OCI-LY1 (cell line): ENCODE measurements around the gene GDPD4.

Experiments used
- H2AFZ ChIP-seq: fragments of 200-600 bp; sonication (generic), shearing (Covaris generic); 2 replicates; pipeline ENCODE4 v1.6.0; 2014; ENCODE audit warnings: antibody characterized with exemption, mild to moderate bottlenecking, low read length
- H3F3A ChIP-seq: fragments of 200-600 bp; sonication (generic), shearing (Covaris generic); 2 replicates; pipeline ENCODE4 v1.6.0; 2014; ENCODE audit warnings: mild to moderate bottlenecking, antibody characterized with exemption, low read length, moderate library complexity; ENCODE audit not compliant: insufficient read depth
- H3K27ac ChIP-seq: fragments of 200-600 bp; sonication (generic); 2 replicates; pipeline ENCODE4 v1.5.1; 2014; ENCODE audit warnings: low read length, mixed run types, mild to moderate bottlenecking, low read depth; ENCODE audit not compliant: poor library complexity, severe bottlenecking
- H3K27me3 ChIP-seq: fragments of 200-600 bp; sonication (generic); 2 replicates; pipeline ENCODE4 v1.6.0; 2014; ENCODE audit warnings: antibody characterized with exemption, mild to moderate bottlenecking, low read length, moderate library complexity; ENCODE audit not compliant: insufficient read depth
- H3K36me3 ChIP-seq: fragments of 200-600 bp; sonication (generic); 2 replicates; pipeline ENCODE4 v1.6.1; 2014; ENCODE audit warnings: mild to moderate bottlenecking, antibody characterized with exemption, low read length, moderate library complexity, mixed read lengths; ENCODE audit not compliant: insufficient read depth
- H3K4me1 ChIP-seq: fragments of 200-600 bp; sonication (generic); 2 replicates; pipeline ENCODE4 v1.5.1; 2014; ENCODE audit warnings: mild to moderate bottlenecking, low read length, moderate library complexity; ENCODE audit not compliant: insufficient read depth, severe bottlenecking
- H3K4me2 ChIP-seq: fragments of 200-600 bp; sonication (generic), shearing (Covaris generic); 2 replicates; pipeline ENCODE4 v1.6.1; 2014; ENCODE audit warnings: low read length
- H3K4me3 ChIP-seq: fragments of 200-600 bp; sonication (generic); 2 replicates; pipeline ENCODE4 v1.5.1; 2014; ENCODE audit warnings: low read length, low read depth, mild to moderate bottlenecking, mixed read lengths; ENCODE audit not compliant: poor library complexity, severe bottlenecking
- H3K79me2 ChIP-seq: fragments of 200-600 bp; shearing (Covaris generic); 2 replicates; pipeline ENCODE4 v1.6.1; 2016; ENCODE audit warnings: mixed run types, low read length, mixed read lengths; ENCODE audit not compliant: insufficient read depth
- H3K9ac ChIP-seq: fragments of 200-600 bp; sonication (generic), shearing (Covaris generic); 2 replicates; pipeline ENCODE4 v1.6.1; 2014; ENCODE audit warnings: mild to moderate bottlenecking, low read length, mixed read lengths
- H3K9me2 ChIP-seq: fragments of 200-600 bp; sonication (generic), shearing (Covaris generic); 2 replicates; pipeline ENCODE4 v1.6.1; 2014; ENCODE audit warnings: low read depth, mild to moderate bottlenecking, low read length, mixed read lengths
- H3K9me3 ChIP-seq: fragments of 200-600 bp; shearing (Covaris generic); 2 replicates; pipeline ENCODE4 v1.6.1; 2014; ENCODE audit warnings: low read length, mixed read lengths
- H4K20me1 ChIP-seq: fragments of 200-600 bp; sonication (generic), shearing (Covaris generic); 2 replicates; pipeline ENCODE4 v1.6.0; 2016; ENCODE audit warnings: mild to moderate bottlenecking, low read length; ENCODE audit not compliant: insufficient read depth
- EZH2 ChIP-seq: fragments of 200-600 bp; sonication (generic), shearing (Covaris generic); IDR thresholded peaks from 2 replicates; pipeline ENCODE4 v1.8.0; 2017; ENCODE audit warnings: borderline replicate concordance, mixed run types, mild to moderate bottlenecking, antibody characterized with exemption, low read length, moderate library complexity, mixed read lengths
- TF ChIP-seq, protein P1 (sequence below): fragments of 200-600 bp; sonication (generic), shearing (Covaris generic); IDR thresholded peaks from 2 replicates; pipeline ENCODE4 v1.5.1; 2017; ENCODE audit warnings: mild to moderate bottlenecking, antibody characterized with exemption, low read length, moderate library complexity, mixed read lengths

Gene GDPD4

DNA sequence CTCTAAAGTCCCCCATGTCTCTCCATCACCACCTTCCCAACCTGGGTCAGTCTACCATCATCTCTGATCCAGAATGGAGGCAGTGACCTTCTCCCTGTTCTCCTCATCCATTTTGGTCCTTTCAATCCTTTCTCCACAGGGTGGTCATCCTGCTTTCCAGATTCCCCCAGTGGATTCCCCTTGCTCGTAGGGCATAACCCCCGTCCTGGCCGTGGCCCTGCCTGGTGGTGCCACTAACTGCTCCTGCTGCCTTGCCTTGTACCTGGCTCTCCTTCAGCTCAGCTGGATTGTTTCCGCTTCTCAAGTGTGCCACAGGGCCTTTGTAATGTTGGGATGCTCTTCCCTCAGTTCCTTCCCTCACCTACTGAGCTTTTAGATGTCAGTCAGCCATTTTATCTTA is 91.8 kb downstream of the GDPD4 start:
- TF ChIP-seq EZH2 = no peak
- TF ChIP-seq, protein P1, sequence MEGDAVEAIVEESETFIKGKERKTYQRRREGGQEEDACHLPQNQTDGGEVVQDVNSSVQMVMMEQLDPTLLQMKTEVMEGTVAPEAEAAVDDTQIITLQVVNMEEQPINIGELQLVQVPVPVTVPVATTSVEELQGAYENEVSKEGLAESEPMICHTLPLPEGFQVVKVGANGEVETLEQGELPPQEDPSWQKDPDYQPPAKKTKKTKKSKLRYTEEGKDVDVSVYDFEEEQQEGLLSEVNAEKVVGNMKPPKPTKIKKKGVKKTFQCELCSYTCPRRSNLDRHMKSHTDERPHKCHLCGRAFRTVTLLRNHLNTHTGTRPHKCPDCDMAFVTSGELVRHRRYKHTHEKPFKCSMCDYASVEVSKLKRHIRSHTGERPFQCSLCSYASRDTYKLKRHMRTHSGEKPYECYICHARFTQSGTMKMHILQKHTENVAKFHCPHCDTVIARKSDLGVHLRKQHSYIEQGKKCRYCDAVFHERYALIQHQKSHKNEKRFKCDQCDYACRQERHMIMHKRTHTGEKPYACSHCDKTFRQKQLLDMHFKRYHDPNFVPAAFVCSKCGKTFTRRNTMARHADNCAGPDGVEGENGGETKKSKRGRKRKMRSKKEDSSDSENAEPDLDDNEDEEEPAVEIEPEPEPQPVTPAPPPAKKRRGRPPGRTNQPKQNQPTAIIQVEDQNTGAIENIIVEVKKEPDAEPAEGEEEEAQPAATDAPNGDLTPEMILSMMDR = no peak
- H4K20me1 ChIP-seq = no peaks in the 10 kb centered on the region
- H3K79me2 ChIP-seq = no peaks in the 10 kb centered on the region
- no peaks in the 10 kb centered on the region for H3K9me2 ChIP-seq
- H3K4me2 ChIP-seq = no peak overlapping the region
- no peak overlapping the region for H2AFZ ChIP-seq
- H3K9ac ChIP-seq = no peak overlapping the region
- no peak overlapping the region for H3K27ac ChIP-seq
- no peaks in the 10 kb centered on the region for H3K4me1 ChIP-seq
- no peaks in the 10 kb centered on the region for H3F3A ChIP-seq
- no peak overlapping the region for H3K4me3 ChIP-seq
- H3K27me3 ChIP-seq = no peaks in the 10 kb centered on the region
- H3K9me3 ChIP-seq = no peaks in the 10 kb centered on the region
- no peaks in the 10 kb centered on the region for H3K36me3 ChIP-seq

GRCh38 chr11:77208535-77208934 is 93.0 kb downstream of the GDPD4 start:
- TF ChIP-seq, protein P1 = no peak
- no peak for TF ChIP-seq EZH2
- Histone ChIP-seq H3K4me3 (no peak overlapping the region), H3F3A (no peaks in the 10 kb centered on the region), H3K9ac (no peak overlapping the region), H3K27ac (no peak overlapping the region), H3K79me2 (no peaks in the 10 kb centered on the region), H4K20me1 (no peaks in the 10 kb centered on the region), H3K4me1 (no peaks in the 10 kb centered on the region), H2AFZ (no peak overlapping the region), H3K4me2 (no peak overlapping the region), H3K36me3 (no peaks in the 10 kb centered on the region), H3K9me3 (no peaks in the 10 kb centered on the region), H3K27me3 (no peaks in the 10 kb centered on the region), H3K9me2 (no peaks in the 10 kb centered on the region)

GRCh38 chr11:77207618-77208313 is 93.7 kb downstream of the GDPD4 start:
- no peaks in the 10 kb centered on the region for H3F3A ChIP-seq
- no peak overlapping the region for H3K27ac ChIP-seq

More at GRCh38 chr11:77207618-77208313, 93.7 kb downstream of the GDPD4 start:
- Histone ChIP-seq H3K36me3 (no peaks in the 10 kb centered on the region), H3K9ac (no peak overlapping the region), H2AFZ (no peak overlapping the region), H3K4me3 (no peak overlapping the region), H3K4me1 (no peaks in the 10 kb centered on the region), H3K9me3 (no peaks in the 10 kb centered on the region), H4K20me1 (no peaks in the 10 kb centered on the region), H3K79me2 (no peaks in the 10 kb centered on the region), H3K27me3 (no peaks in the 10 kb centered on the region), H3K9me2 (no peaks in the 10 kb centered on the region), H3K4me2 (no peak overlapping the region)
- no peak for TF ChIP-seq EZH2
- TF ChIP-seq, protein P1 = no peak
